GM18870 (cell line): ENCODE measurements around the gene IL10RB.
"Not testable (repeated sequence)": the region's sequence is repeated elsewhere in the genome, so short reads cannot be mapped to it uniquely, and the experiment has no call there.

Experiments
- ATAC-seq: cut with Tn5 transposase; IDR thresholded peaks from one replicate; pipeline ENCODE4 v1.9.1; 2021; ENCODE audit warnings: moderate library complexity; ENCODE audit not compliant: unreplicated experiment

The IL10RB gene

GRCh38 chr21:33266050-33266788, at the start of gene IL10RB:
Gene IL10RB, plus strand, starts transcription at chr21:33266367. Its CDS starts 99 bp downstream, at chr21:33266466.
- no peak for ATAC-seq

- ATAC-seq: no peak
Measured at GRCh38 chr21:33217138-33217520, 49.0 kb upstream of the IL10RB start.

GRCh38 chr21:33219300-33219699, 46.9 kb upstream of the IL10RB start:
- ATAC-seq: no peak

GRCh38 chr21:33219954-33220353, 46.2 kb upstream of the IL10RB start:
- no peak for ATAC-seq

GRCh38 chr21:33225376-33225775, 40.8 kb upstream of the IL10RB start:
- ATAC-seq: not testable (repeated sequence)

- ATAC-seq: no peak
Measured at GRCh38 chr21:33228455-33228854, 37.7 kb upstream of the IL10RB start.

GRCh38 chr21:33229099-33229783, 36.9 kb upstream of the IL10RB start:
- ATAC-seq: no peak

- no peak for ATAC-seq
Measured at GRCh38 chr21:33229784-33230544, 36.2 kb upstream of the IL10RB start, which contains the start of gene IFNAR2. Gene IFNAR2, plus strand, starts transcription at chr21:33229938. Its CDS starts 11,985 bp downstream, at chr21:33241923.

- no peak for ATAC-seq
Measured at GRCh38 chr21:33230545-33231324, 35.4 kb upstream of the IL10RB start.

- ATAC-seq: no peak
Measured at GRCh38 chr21:33231526-33231925, 34.6 kb upstream of the IL10RB start.

GRCh38 chr21:33232291-33233034, 33.7 kb upstream of the IL10RB start:
- no peak for ATAC-seq

- no peak for ATAC-seq
Measured at GRCh38 chr21:33234635-33235520, 31.3 kb upstream of the IL10RB start.

GRCh38 chr21:33236013-33236686, 30.0 kb upstream of the IL10RB start:
- ATAC-seq: no peak

- no peak for ATAC-seq
Measured at GRCh38 chr21:33236766-33237165, 29.4 kb upstream of the IL10RB start.

GRCh38 chr21:33237486-33237885, 28.7 kb upstream of the IL10RB start:
- no peak for ATAC-seq

GRCh38 chr21:33238146-33238545, 28.0 kb upstream of the IL10RB start:
- peak; percentile 13 for ATAC-seq

- peak; percentile 69 for ATAC-seq
Measured at GRCh38 chr21:33238565-33239255, 27.5 kb upstream of the IL10RB start.

- not testable (repeated sequence) for ATAC-seq
Measured at GRCh38 chr21:33239559-33240127, 26.5 kb upstream of the IL10RB start.
